Measurements from ENCODE around the gene MAPK13. TPM values are rescaled to one million over a fixed set of nuclear protein-coding genes. Genes with fewer than 3 reads are reported as not detected.

Gene MAPK13
- total RNA-seq, 6 experiments from 2014 or later = 5.7 to 12.4 (median 6.5) TPM

GRCh38 chr6:36133148-36133547, 2.8 kb downstream of the MAPK13 start:
- H3K36me3 Mint-ChIP-seq (ENCODE audit: low read depth) = no peaks in the 10 kb centered on the region
- H3K4me3 Mint-ChIP-seq = no peak overlapping the region
- DNase-seq = no peak
- no peaks in the 10 kb centered on the region for H3K27me3 Mint-ChIP-seq (ENCODE audit: insufficient read depth)
- H3K4me1 Mint-ChIP-seq (ENCODE audit: low read depth) = peaks cover 41% of the 10 kb centered on the region
- TF ChIP-seq CTCF (IDR thresholded peaks at IDR 0.05) = no peak
- H3K9me3 Mint-ChIP-seq = no peaks in the 10 kb centered on the region
- H3K27ac Mint-ChIP-seq = no peak overlapping the region

DNA sequence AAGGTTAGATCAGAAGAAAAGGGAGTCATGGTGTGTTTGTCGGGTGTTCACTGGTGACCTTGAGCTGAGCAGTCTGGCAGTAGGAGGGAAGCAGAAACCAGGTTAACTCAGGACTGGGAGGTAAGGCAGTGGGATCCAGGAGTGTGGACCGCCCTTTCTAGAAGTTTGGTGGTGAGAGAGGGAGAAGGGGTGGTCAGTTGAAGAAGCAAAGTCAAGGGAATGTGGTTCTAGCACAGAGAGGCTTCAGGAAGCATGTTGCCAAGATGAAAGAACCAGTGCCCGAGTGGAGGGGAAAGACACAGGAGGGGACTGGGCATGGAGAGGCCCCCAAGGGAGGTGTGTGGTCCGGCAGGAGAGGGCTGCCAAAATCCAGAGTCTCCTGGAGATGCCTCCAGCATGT, 3.6 kb downstream of the MAPK13 start:
- no peak for TF ChIP-seq CTCF (IDR thresholded peaks at IDR 0.05)
- no peaks in the 10 kb centered on the region for H3K36me3 Mint-ChIP-seq (ENCODE audit: low read depth)
- H3K27ac Mint-ChIP-seq = no peak overlapping the region
- DNase-seq = no peak
- H3K9me3 Mint-ChIP-seq = no peaks in the 10 kb centered on the region
- no peaks in the 10 kb centered on the region for H3K27me3 Mint-ChIP-seq (ENCODE audit: insufficient read depth)
- H3K4me1 Mint-ChIP-seq (ENCODE audit: low read depth) = peaks cover 33% of the 10 kb centered on the region
- no peak overlapping the region for H3K4me3 Mint-ChIP-seq

GRCh38 chr6:36135053-36135731, 4.9 kb downstream of the MAPK13 start:
- peaks cover 31% of the 10 kb centered on the region for H3K4me1 Mint-ChIP-seq (ENCODE audit: low read depth)
- no peak overlapping the region for H3K27ac Mint-ChIP-seq
- no peak for DNase-seq
- H3K27me3 Mint-ChIP-seq (ENCODE audit: insufficient read depth) = no peaks in the 10 kb centered on the region
- H3K4me3 Mint-ChIP-seq = no peak overlapping the region
- no peaks in the 10 kb centered on the region for H3K9me3 Mint-ChIP-seq
- no peak for TF ChIP-seq CTCF (IDR thresholded peaks at IDR 0.05)
- no peaks in the 10 kb centered on the region for H3K36me3 Mint-ChIP-seq (ENCODE audit: low read depth)

- Mint-ChIP-seq H3K27ac (no peak overlapping the region), H3K27me3 (ENCODE audit: insufficient read depth) (no peaks in the 10 kb centered on the region), H3K4me1 (ENCODE audit: low read depth) (peaks cover 27% of the 10 kb centered on the region), H3K4me3 (no peak overlapping the region), H3K9me3 (no peaks in the 10 kb centered on the region), H3K36me3 (ENCODE audit: low read depth) (no peaks in the 10 kb centered on the region)
- no peak for DNase-seq
- TF ChIP-seq CTCF (IDR thresholded peaks at IDR 0.05) = no peak
Observed at GRCh38 chr6:36136034-36136433, 5.7 kb downstream of the MAPK13 start.

- Mint-ChIP-seq H3K4me3 (no peak overlapping the region), H3K27ac (no peak overlapping the region), H3K4me1 (ENCODE audit: low read depth) (peaks cover 22% of the 10 kb centered on the region), H3K27me3 (ENCODE audit: insufficient read depth) (no peaks in the 10 kb centered on the region), H3K9me3 (no peaks in the 10 kb centered on the region), H3K36me3 (ENCODE audit: low read depth) (no peaks in the 10 kb centered on the region)
- no peak for DNase-seq
- no peak for TF ChIP-seq CTCF (IDR thresholded peaks at IDR 0.05)
Observed at GRCh38 chr6:36136551-36136950, 6.2 kb downstream of the MAPK13 start.
